Choroid plexus epithelial cell (primary cell): ENCODE data around the gene DRAM2.
"Not testable (repeated sequence)": the region's sequence is repeated elsewhere in the genome, so short reads cannot be mapped to it uniquely, and the experiment has no call there.

Experiments used
- DNase-seq: peaks from one replicate; pipeline ENCODE4 v3.0.0-alpha.2; 2010; ENCODE audit warnings: low read depth
- H3K4me3 ChIP-seq: 2 replicates; pipeline ENCODE4 v1.5.1; 2011; ENCODE audit warnings: low read depth, mild to moderate bottlenecking, control low read depth, low read length, moderate library complexity
- TF ChIP-seq, protein P1 (sequence below): conservative IDR thresholded peaks from 2 replicates; pipeline ENCODE4 v1.5.1; 2011; ENCODE audit warnings: low read depth, mild to moderate bottlenecking, control low read depth, inconsistent platforms, low read length, moderate library complexity

The DRAM2 gene

DNA sequence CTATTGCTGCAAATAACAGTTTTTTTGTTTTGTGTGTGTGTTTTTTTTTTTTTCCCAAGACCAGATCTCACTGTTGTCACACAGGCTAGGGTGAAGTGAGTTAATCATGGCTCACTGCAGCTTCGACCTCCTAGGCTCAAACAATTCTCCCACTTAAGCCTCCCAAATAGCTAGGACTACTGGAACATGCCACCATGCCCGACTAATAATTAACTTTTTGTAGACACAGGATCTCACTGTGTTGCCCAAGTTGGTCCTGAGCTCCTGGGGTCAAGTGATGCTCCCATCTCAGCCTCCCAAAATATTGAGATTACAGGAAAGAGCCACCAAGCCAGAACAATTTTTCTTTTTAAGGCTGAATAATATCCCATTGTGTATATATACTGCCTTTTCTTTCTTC, 34.9 kb downstream of the DRAM2 start:
- no peak overlapping the region for H3K4me3 ChIP-seq
- TF ChIP-seq, protein P1, sequence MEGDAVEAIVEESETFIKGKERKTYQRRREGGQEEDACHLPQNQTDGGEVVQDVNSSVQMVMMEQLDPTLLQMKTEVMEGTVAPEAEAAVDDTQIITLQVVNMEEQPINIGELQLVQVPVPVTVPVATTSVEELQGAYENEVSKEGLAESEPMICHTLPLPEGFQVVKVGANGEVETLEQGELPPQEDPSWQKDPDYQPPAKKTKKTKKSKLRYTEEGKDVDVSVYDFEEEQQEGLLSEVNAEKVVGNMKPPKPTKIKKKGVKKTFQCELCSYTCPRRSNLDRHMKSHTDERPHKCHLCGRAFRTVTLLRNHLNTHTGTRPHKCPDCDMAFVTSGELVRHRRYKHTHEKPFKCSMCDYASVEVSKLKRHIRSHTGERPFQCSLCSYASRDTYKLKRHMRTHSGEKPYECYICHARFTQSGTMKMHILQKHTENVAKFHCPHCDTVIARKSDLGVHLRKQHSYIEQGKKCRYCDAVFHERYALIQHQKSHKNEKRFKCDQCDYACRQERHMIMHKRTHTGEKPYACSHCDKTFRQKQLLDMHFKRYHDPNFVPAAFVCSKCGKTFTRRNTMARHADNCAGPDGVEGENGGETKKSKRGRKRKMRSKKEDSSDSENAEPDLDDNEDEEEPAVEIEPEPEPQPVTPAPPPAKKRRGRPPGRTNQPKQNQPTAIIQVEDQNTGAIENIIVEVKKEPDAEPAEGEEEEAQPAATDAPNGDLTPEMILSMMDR: no peak
- no peak for DNase-seq

DNA sequence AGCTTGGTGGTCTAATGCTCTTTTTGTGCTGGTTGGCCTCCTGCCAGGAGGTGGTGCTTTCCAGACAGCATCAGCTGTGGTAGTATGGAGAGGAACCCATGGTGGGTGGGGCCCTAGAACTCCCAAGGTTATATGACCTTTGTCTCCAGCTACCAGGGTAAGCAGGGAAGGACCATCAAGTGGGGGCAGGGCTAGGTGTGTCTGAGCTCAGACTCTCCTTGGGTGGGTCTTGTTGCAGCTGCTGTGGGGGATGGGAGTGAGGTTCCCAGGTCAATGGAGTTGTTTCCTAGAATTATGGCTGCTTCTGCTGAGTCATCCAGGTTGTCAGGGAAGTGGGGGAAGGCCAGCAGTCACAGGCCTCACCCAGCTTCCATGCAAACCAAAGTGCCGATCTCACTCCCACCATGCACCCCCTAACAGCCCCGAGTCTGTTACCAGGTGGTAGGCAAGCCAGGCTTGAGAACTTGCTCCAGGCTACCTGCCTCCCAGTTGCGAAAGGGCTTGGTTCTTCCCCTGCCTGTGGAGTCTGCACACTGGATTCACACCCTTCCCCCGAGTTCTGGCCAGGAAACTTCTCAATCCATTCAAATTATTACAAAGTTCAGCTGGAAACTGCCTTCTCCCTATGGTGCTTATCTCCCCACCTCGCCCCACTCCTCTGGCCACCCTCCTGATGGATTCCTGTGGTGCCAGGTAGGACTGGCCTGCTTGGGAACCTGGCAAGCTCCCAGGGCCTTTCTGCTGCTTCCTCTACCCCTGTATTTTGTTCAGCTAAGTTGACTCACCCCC, 37.8 kb downstream of the DRAM2 start:
- no peak for DNase-seq
- H3K4me3 ChIP-seq: no peak overlapping the region
- TF ChIP-seq, protein P1: no peak

DNA sequence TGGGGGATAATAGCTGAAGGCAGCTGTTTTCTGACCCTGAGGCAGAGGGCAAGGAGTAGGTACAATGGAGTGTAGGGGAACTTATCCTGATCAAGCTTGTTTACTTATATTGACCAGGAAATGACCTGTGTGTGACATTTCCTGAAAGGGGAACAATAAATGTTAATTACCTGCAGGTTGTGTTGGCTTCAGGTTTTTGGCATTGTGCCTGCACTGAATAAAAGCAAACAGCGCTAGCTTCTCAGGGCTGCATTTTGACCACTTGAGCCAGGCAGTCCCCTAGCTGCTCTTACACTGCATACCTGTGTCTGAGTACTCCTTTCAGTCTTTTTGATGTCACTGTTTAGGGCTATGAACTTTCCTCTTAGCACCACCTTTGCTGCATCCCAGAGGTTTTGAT, 40.6 kb downstream of the DRAM2 start:
- TF ChIP-seq, protein P1: no peak
- no peak for DNase-seq
- H3K4me3 ChIP-seq: no peak overlapping the region

DNA sequence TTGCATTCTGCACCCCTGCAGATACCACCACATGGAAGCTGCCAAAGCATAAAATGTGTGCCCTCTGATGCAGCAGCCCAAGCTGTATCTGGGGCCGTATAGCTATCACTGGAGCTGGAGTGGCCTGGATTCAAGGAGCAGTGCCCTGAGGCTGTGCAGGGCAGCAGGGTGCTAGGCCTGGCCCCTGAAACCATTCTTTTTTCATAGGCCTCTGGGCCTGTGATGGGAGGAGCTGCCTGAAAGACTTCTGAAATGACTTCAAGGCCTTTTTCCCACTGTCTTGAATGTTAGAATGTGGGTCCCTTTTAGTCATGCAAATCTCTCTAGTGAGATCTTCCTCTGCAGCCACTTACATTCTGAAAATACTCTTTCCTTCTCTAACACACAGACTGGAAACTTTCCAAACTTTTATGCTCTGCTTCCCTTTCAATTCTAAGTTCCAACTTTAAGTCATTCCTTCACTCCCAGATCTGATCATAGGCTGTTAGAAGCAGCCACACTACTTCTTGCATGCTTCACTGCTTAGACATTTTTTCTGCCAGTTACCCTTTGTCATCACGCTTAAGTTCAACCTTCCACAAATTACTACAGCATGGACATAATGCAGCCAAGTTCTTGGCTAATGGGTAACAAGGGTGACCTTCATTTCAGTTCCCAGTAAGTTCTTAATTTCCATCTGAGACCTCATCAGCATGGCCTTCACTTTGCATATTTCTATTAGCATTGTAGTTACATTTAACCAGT, 42.4 kb downstream of the DRAM2 start:
- DNase-seq: no peak
- TF ChIP-seq, protein P1: no peak
- H3K4me3 ChIP-seq: no peak overlapping the region

DNA sequence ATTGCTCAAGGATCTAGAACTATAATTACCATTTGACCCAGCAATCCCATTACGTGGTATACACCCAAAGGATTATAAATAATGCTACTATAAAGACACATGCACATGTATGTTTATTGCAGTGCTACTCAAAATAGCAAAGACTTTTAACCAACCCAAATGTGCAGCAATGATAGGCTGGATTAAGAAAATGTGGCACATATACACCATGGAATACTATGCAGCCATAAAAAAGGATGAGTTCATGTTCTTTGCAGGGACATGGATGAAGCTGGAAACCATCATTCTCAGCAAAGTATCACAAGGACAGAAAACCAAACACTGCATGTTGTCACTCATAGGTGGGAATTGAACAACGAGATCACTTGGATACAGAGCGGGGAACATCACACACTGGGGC, 44.5 kb downstream of the DRAM2 start:
- not testable (repeated sequence) for DNase-seq, H3K4me3 ChIP-seq

DNA sequence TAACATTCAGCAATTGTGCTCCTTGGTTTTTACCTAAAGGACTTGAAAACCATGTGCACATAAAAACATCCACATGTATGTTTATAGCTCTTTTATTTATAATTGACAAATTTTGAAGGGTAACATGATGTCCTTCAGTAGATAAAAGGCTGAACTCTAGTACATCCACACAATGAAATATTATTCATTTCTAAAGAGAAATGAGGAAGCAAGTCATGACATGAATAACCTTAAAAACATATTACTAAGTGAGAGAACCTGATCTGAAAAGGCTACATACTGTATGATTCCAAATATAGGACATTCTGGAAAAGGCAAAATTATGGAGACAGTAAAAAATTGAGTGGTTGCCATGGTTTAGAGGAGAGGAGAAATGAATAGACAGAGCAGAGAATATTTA, 50.3 kb downstream of the DRAM2 start:
- no peak overlapping the region for H3K4me3 ChIP-seq
- DNase-seq: no peak
- TF ChIP-seq, protein P1: no peak

DNA sequence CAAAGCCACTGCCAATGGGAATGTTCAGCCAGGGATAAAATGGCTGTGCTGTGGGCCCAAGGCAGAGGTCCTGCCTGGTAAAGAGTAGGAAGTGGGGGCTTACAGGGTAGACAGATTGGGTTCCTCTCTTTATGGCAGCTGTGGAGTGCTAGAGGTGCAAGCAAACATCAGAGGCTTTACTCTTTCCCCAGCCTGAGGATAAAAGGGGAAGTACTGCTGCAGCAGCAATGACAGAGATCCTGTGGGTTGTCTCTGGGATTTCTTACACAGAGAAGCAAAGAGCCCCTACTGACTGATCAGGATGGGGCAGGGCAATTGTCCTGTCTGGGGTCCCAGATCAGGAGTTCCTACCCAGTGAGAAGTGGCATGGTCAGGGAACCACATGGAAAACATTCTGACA, 54.2 kb downstream of the DRAM2 start:
- H3K4me3 ChIP-seq: no peak overlapping the region
- no peak for DNase-seq
- TF ChIP-seq, protein P1: no peak
